ENCODE results near the gene KSR1.
"Not testable (repeated sequence)": the region's sequence is repeated elsewhere in the genome, so short reads cannot be mapped to it uniquely, and the experiment has no call there.

KSR1 gene

GRCh38 chr17:27634026-27634335 lies 177.7 kb downstream of the KSR1 start:
- no peak overlapping the region for H3K4me3 ChIP-seq (ENCODE audit: low read length)
- no peak overlapping the region for H3K4me2 ChIP-seq (ENCODE audit: low read length)
- no peak overlapping the region for H3K27ac ChIP-seq (ENCODE audit: low read length)
- no peaks in the 10 kb centered on the region for H3K79me2 ChIP-seq (ENCODE audit: low read length)
- no peaks in the 10 kb centered on the region for H4K20me1 ChIP-seq (ENCODE audit: insufficient read depth, low read length)
- H3K9me3 ChIP-seq (ENCODE audit: insufficient read depth, low read length): no peaks in the 10 kb centered on the region
- H3K4me1 ChIP-seq (ENCODE audit: low read length): peaks cover 10% of the 10 kb centered on the region
- no peak overlapping the region for H3K9ac ChIP-seq (ENCODE audit: low read length)
- H3K27me3 ChIP-seq (ENCODE audit: low read depth, low read length): no peaks in the 10 kb centered on the region
- TF ChIP-seq EZH2phosphoT487 (IDR thresholded peaks at IDR 0.05; ENCODE audit: low read depth) (no peak), CTCF (IDR thresholded peaks at IDR 0.05; ENCODE audit: low read depth, low read length) (no peak)
- no peak overlapping the region for H2AFZ ChIP-seq (ENCODE audit: low read depth, low read length)
- no peaks in the 10 kb centered on the region for H3K36me3 ChIP-seq (replicated peaks; ENCODE audit: low read depth, low read length)

- Histone ChIP-seq H3K4me2 (ENCODE audit: low read length) (no peak overlapping the region), H3K27ac (ENCODE audit: low read length) (no peak overlapping the region)
These were observed 178.5 kb downstream of the KSR1 start for GRCh38 chr17:27634776-27635175.

GRCh38 chr17:27635275-27635823 lies 179.1 kb downstream of the KSR1 start:
- no peaks in the 10 kb centered on the region for H3K9me3 ChIP-seq (ENCODE audit: insufficient read depth, low read length)
- H3K27ac ChIP-seq (ENCODE audit: low read length): no peak overlapping the region
- H3K36me3 ChIP-seq (replicated peaks; ENCODE audit: low read depth, low read length): no peaks in the 10 kb centered on the region
- no peak overlapping the region for H3K9ac ChIP-seq (ENCODE audit: low read length)
- no peaks in the 10 kb centered on the region for H4K20me1 ChIP-seq (ENCODE audit: insufficient read depth, low read length)
- H3K4me1 ChIP-seq (ENCODE audit: low read length): peaks cover 10% of the 10 kb centered on the region
- no peak overlapping the region for H3K4me3 ChIP-seq (ENCODE audit: low read length)
- H3K79me2 ChIP-seq (ENCODE audit: low read length): no peaks in the 10 kb centered on the region
- TF ChIP-seq CTCF (IDR thresholded peaks at IDR 0.05; ENCODE audit: low read depth, low read length) (no peak), EZH2phosphoT487 (IDR thresholded peaks at IDR 0.05; ENCODE audit: low read depth) (no peak)
- H3K4me2 ChIP-seq (ENCODE audit: low read length): peak overlapping the region; percentile 7; the same call in 1 of the 2 replicates
- peak overlapping the region; percentile 4; the same call in 1 of the 2 replicates for H2AFZ ChIP-seq (ENCODE audit: low read depth, low read length)
- no peaks in the 10 kb centered on the region for H3K27me3 ChIP-seq (ENCODE audit: low read depth, low read length)

More at GRCh38 chr17:27634776-27635175, 178.5 kb downstream of the KSR1 start:
- H4K20me1 ChIP-seq (ENCODE audit: insufficient read depth, low read length): no peaks in the 10 kb centered on the region
- no peaks in the 10 kb centered on the region for H3K27me3 ChIP-seq (ENCODE audit: low read depth, low read length)
- H3K79me2 ChIP-seq (ENCODE audit: low read length): no peaks in the 10 kb centered on the region
- H3K9me3 ChIP-seq (ENCODE audit: insufficient read depth, low read length): no peaks in the 10 kb centered on the region
- no peak overlapping the region for H3K9ac ChIP-seq (ENCODE audit: low read length)
- no peaks in the 10 kb centered on the region for H3K36me3 ChIP-seq (replicated peaks; ENCODE audit: low read depth, low read length)
- H2AFZ ChIP-seq (ENCODE audit: low read depth, low read length): no peak overlapping the region
- TF ChIP-seq CTCF (IDR thresholded peaks at IDR 0.05; ENCODE audit: low read depth, low read length) (no peak), EZH2phosphoT487 (IDR thresholded peaks at IDR 0.05; ENCODE audit: low read depth) (no peak)
- peaks cover 10% of the 10 kb centered on the region for H3K4me1 ChIP-seq (ENCODE audit: low read length)
- H3K4me3 ChIP-seq (ENCODE audit: low read length): no peak overlapping the region

GRCh38 chr17:27636005-27636520 lies 179.8 kb downstream of the KSR1 start:
- H3K27ac ChIP-seq (ENCODE audit: low read length); H3K27me3 ChIP-seq (ENCODE audit: low read depth, low read length); H3K79me2 ChIP-seq (ENCODE audit: low read length); H4K20me1 ChIP-seq (ENCODE audit: insufficient read depth, low read length); H3K36me3 ChIP-seq (replicated peaks; ENCODE audit: low read depth, low read length); H3K9ac ChIP-seq (ENCODE audit: low read length); H3K4me3 ChIP-seq (ENCODE audit: low read length); H3K9me3 ChIP-seq (ENCODE audit: insufficient read depth, low read length); H3K4me2 ChIP-seq (ENCODE audit: low read length): not testable (repeated sequence)
- 0 out of 2 replicates have a peak overlapping the region, but pooled peaks have one; percentile 4 for H2AFZ ChIP-seq (ENCODE audit: low read depth, low read length)
- H3K4me1 ChIP-seq (ENCODE audit: low read length): peaks cover 10% of the 10 kb centered on the region

- not testable (repeated sequence) for H3K9ac ChIP-seq (ENCODE audit: low read length); H4K20me1 ChIP-seq (ENCODE audit: insufficient read depth, low read length); H3K9me3 ChIP-seq (ENCODE audit: insufficient read depth, low read length); H3K36me3 ChIP-seq (replicated peaks; ENCODE audit: low read depth, low read length); H3K27me3 ChIP-seq (ENCODE audit: low read depth, low read length); H3K79me2 ChIP-seq (ENCODE audit: low read length); H2AFZ ChIP-seq (ENCODE audit: low read depth, low read length); H3K27ac ChIP-seq (ENCODE audit: low read length); H3K4me3 ChIP-seq (ENCODE audit: low read length); H3K4me2 ChIP-seq (ENCODE audit: low read length)
- peaks cover 10% of the 10 kb centered on the region for H3K4me1 ChIP-seq (ENCODE audit: low read length)
These were observed 181.6 kb downstream of the KSR1 start for GRCh38 chr17:27637818-27638217.

- H3K4me2 ChIP-seq (ENCODE audit: low read length); H3K9me3 ChIP-seq (ENCODE audit: insufficient read depth, low read length); H3K27me3 ChIP-seq (ENCODE audit: low read depth, low read length); H2AFZ ChIP-seq (ENCODE audit: low read depth, low read length); H3K79me2 ChIP-seq (ENCODE audit: low read length); H3K4me3 ChIP-seq (ENCODE audit: low read length); H4K20me1 ChIP-seq (ENCODE audit: insufficient read depth, low read length); H3K9ac ChIP-seq (ENCODE audit: low read length); H3K27ac ChIP-seq (ENCODE audit: low read length); H3K36me3 ChIP-seq (replicated peaks; ENCODE audit: low read depth, low read length): not testable (repeated sequence)
- peaks cover 10% of the 10 kb centered on the region for H3K4me1 ChIP-seq (ENCODE audit: low read length)
These were observed 182.2 kb downstream of the KSR1 start for GRCh38 chr17:27638415-27638914.

All from OCI-LY3 (cell line).